ENCODE results near the gene SMOC1.

SMOC1 gene

GRCh38 chr14:70004791-70005190 is 125.6 kb downstream of the SMOC1 start:
- H3K4me3 ChIP-seq (ENCODE audit: low read depth, low read length) = no peak overlapping the region

- H3K4me3 ChIP-seq (ENCODE audit: low read depth, low read length) = no peak overlapping the region
These were observed 126.1 kb downstream of the SMOC1 start for GRCh38 chr14:70005281-70005805.

- H3K4me3 ChIP-seq (ENCODE audit: low read depth, low read length) = no peak overlapping the region
These were observed 127.5 kb downstream of the SMOC1 start for GRCh38 chr14:70006699-70007098.

GRCh38 chr14:70008284-70009262 is 129.4 kb downstream of the SMOC1 start:
- H3K4me3 ChIP-seq (ENCODE audit: low read depth, low read length) = no peak overlapping the region

GRCh38 chr14:70009961-70010360 is 130.7 kb downstream of the SMOC1 start:
- no peak overlapping the region for H3K4me3 ChIP-seq (ENCODE audit: low read depth, low read length)

GRCh38 chr14:70011098-70011497 is 131.9 kb downstream of the SMOC1 start:
- H3K4me3 ChIP-seq (ENCODE audit: low read depth, low read length) = no peak overlapping the region

- no peak overlapping the region for H3K4me3 ChIP-seq (ENCODE audit: low read depth, low read length)
These were observed 132.5 kb downstream of the SMOC1 start for GRCh38 chr14:70011708-70012107.

GRCh38 chr14:70013271-70013873 is 134.2 kb downstream of the SMOC1 start:
- H3K4me3 ChIP-seq (ENCODE audit: low read depth, low read length) = no peak overlapping the region

GRCh38 chr14:70014406-70015095 is 135.3 kb downstream of the SMOC1 start:
- H3K4me3 ChIP-seq (ENCODE audit: low read depth, low read length) = no peak overlapping the region

GRCh38 chr14:70018230-70018629 is 139.0 kb downstream of the SMOC1 start:
- no peak overlapping the region for H3K4me3 ChIP-seq (ENCODE audit: low read depth, low read length)

- no peak overlapping the region for H3K4me3 ChIP-seq (ENCODE audit: low read depth, low read length)
These were observed 139.5 kb downstream of the SMOC1 start for GRCh38 chr14:70018713-70019211.

GRCh38 chr14:70019695-70020094 is 140.5 kb downstream of the SMOC1 start:
- H3K4me3 ChIP-seq (ENCODE audit: low read depth, low read length) = no peak overlapping the region

GRCh38 chr14:70020352-70021170 is 141.3 kb downstream of the SMOC1 start:
- no peak overlapping the region for H3K4me3 ChIP-seq (ENCODE audit: low read depth, low read length)

GRCh38 chr14:70021548-70022220 is 142.5 kb downstream of the SMOC1 start:
- no peak overlapping the region for H3K4me3 ChIP-seq (ENCODE audit: low read depth, low read length)

- H3K4me3 ChIP-seq (ENCODE audit: low read depth, low read length) = no peak overlapping the region
These were observed 143.7 kb downstream of the SMOC1 start for GRCh38 chr14:70022771-70023445.

- no peak overlapping the region for H3K4me3 ChIP-seq (ENCODE audit: low read depth, low read length)
These were observed 144.7 kb downstream of the SMOC1 start for GRCh38 chr14:70023871-70024270.

GRCh38 chr14:70027785-70028428 is 148.7 kb downstream of the SMOC1 start:
- H3K4me3 ChIP-seq (ENCODE audit: low read depth, low read length) = no peak overlapping the region

GRCh38 chr14:70029296-70030132 is 150.3 kb downstream of the SMOC1 start:
- no peak overlapping the region for H3K4me3 ChIP-seq (ENCODE audit: low read depth, low read length)
